Smooth muscle cell of the brain vasculature (primary cell): ENCODE measurements around the gene CTNNA1.

Experiments used
- DNase-seq: peaks from one replicate; pipeline ENCODE4 v3.0.0-alpha.2; 2012; ENCODE audit warnings: low read depth, low spot score

Gene CTNNA1

DNA sequence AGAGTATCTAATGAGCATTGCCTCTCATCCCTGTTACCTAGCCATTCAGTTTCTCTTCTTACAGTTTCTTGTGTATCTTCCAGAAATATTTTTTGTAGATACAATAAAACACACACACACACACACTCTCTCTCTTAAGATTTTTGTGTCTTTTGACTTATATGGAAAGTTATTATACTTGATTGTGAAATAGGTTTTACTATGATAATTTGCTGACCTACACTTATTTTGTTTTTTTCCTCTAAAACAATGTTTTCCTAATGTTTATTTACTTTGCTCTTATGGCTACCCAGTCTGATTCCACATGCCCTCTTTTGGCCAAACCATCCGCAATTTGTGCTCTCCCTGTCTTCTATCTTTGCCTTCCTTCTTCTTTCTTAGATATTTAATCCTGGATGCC is 96.7 kb downstream of the CTNNA1 start:
- DNase-seq: no peak

DNA sequence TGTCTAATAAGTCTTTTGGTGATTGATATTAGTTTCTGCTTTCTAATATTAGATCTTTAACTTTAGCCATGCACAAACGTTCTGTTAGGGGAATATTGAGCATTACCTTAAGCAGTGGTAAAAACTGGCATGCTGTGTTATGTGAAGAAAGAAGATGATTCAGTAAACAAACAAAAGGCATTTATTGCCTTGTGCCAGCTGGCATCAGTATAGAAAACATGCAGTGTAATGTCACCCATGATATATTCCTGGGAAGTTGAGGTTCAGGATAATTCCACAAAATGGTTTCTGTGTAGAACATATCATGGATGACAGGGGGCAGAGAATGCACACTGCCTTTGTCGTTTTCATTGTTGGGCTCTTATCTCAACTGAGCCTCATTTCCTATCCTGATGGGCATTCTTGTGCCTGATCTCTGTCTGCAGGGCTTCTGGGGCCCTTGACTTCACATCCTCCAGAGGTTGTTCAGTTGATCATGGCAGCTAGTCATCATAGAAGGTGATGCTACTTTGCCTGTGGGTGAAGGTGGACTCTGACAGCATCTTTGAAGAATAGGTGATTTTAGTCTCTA is 97.7 kb downstream of the CTNNA1 start:
- no peak for DNase-seq

DNA sequence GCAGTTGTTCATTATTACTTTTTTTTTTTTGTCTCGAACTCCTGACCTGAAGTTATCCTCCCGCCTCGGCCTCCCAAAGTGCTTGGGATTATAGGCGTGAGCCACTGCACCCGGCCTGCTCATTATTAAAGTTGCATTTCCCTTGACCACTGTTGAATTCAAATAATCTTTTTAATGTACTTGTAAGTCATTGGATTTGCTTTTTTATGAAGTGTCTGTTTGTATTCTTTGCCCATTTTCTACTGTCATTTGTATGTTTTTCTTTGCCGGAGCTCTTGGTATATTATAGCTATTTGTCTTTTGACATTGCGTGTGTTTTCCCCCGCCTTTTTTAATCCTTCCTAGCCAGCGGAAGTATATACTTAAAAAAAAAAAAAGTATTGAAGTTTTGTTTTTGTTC is 99.9 kb downstream of the CTNNA1 start:
- no peak for DNase-seq

DNA sequence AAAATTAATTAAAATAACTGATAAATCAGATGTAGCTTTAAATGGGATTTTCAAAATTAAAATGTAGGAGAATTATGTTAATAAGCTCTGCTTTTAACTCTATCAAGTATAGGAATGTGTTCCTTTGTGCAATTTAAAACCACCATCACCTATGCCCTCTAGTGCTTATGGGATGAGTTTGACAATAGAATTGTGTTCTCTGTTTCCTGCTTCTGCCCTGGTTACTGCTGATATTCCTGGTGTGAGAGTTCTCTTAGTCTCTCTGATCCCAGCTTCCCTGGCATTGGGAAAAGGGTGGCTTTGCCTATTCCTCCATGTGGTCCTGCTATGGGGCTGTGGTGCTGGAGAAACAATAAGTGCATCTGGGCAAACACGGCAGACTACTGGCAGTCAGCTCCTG is 113.8 kb downstream of the CTNNA1 start:
- DNase-seq: no peak

DNA sequence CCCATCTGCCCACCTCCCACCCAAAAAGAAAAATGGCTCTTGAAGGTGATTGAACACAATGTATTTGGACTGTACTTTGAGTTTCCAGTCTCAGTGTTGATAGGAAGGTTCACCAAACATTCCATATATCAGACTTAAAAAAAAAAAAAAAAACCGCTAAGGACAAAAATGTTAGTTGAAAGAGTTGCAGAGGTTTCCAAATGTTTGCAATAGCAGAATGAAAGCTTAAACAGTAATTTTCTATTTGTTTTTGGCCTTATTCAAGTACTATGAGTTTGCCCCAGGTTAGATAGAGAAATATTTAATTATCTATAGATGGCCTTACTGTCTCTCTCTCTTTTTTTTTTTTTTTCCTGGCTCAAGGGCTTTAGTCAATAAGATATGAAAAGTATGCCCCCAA is 115.8 kb downstream of the CTNNA1 start:
- no peak for DNase-seq

DNA sequence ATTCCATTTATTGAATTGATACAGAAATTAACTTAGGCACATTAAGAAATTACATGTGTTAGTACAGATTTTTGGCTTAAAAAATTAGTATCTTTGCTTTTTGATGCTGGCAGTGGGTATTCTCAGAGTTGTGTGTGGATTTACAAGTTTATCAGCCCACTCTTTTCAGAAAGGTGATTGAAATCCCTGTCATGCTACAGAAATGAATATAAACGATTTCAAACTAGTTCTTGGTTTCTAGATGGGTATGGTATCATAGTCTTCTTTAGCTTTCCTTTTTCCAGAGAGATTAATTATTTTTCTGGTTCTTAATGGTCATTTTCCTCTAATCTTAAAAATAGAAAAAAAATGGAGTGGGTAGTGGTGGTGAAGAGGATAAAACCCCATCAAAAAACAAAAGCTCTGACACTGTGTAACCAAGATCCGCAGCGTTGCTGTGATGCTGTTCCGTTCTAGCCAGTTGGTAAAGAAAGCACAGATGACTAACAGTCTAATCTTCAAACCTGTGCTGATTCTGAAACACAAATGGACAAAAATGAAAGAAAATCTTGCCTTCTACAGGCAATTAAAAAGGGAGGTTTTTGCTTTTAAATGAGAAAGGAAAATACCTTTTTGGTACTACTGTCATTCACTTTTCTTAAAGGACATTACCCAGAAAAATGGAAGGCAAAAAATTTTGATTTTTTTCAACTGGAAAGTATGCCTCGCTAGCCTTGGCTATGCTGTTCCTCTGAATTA is 116.7 kb downstream of the CTNNA1 start:
- no peak for DNase-seq

DNA sequence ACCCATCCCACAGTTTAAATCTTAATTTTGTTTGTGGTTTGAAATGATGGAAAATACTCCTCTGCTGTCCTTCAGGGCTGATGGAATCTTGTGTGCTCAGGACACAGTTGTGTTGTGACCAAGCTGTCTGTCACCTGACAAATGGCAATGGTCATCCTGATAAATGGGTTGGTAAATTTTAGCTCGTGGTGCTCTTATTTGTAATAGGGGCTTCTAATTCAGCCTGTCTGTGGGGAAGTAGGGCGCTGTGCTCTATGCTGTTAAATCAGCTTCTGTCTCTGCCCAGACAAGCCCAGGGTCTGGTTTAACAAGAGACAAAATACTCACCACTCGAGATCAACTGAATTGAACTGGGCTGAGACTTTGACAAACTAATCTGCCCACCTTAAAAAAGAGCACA is 117.4 kb downstream of the CTNNA1 start:
- DNase-seq: no peak

DNA sequence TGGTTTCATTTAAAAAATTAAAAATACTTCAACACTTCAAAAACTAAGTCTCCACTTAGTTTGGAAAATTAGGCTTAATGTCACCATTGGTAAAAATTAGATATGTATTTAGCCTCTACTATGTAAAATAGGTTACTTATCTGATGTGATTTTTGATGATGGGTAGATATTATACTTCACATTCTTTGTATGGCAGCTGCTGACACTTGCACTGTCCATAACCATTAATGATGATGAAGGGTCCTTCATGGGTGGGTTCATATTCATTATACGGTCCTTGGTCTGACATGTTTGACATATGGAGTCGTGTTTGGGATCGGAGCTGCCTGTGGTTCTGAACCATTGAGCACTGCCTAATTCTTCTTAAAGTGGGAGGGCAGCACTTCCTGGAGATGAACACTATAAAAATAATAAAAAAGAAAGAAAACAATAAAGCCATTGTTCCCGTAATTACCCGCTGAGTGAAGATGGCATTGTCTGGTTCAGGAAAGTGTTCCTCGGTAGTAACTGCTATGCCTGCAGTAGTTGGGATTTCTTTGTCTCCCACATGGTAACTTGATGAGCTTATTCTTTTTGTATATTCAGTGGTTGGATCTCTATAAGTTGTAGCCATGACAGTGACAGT is 119.7 kb downstream of the CTNNA1 start:
- DNase-seq: no peak

DNA sequence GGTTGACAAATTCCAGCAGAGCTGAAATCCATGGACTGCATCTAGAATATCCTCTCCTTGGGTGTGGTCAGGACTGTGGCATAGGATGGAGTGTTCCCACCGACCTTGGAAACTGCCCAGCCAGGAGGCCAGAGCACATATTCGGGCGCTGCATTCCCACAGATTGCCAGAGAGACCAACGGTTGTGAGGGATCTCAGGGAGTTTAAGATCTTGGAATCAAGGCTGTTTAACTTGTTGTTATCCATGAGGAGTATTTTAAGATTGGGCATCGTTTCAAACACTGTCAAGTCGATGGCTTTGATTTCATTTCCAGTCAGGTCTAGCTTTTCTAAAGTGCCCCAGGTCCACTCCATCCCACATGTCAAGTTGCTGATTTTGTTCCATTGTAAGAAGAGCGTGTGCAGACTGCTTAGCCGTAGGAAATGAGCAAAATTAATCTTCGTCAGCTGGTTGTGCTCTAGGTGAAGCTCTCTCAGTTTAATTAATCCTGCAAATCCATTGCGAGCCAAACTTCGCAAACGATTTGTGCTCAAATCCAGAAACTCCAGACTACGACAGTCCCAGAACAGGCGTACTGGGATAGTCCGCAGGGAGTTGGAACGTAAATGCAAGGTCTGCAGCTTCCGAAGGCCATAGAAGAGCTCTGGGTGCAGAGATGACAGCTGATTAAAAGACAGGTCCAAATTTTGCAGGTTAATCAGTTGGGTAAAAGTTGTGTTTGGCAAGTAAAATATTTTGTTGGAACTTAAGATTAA is 120.4 kb downstream of the CTNNA1 start:
- DNase-seq: no peak

DNA sequence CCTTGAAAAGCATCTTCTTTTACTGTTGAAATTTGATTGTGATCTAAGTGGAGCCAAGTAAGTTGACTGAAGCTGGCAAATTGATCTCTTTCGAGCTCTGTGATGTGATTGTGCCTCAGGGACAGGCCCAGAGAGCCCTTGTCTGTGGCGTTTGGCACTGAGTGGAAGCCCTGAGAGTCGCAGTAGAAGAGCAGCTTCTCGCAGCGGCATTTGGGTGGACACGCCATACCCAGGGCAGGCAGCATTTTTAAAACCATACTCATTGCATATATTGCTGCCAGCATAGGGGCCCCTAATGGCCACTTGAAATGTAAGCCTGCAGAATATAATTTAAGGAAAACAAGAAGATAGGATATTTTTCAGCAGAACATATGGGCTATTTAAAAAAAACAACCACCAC is 121.0 kb downstream of the CTNNA1 start:
- no peak for DNase-seq

DNA sequence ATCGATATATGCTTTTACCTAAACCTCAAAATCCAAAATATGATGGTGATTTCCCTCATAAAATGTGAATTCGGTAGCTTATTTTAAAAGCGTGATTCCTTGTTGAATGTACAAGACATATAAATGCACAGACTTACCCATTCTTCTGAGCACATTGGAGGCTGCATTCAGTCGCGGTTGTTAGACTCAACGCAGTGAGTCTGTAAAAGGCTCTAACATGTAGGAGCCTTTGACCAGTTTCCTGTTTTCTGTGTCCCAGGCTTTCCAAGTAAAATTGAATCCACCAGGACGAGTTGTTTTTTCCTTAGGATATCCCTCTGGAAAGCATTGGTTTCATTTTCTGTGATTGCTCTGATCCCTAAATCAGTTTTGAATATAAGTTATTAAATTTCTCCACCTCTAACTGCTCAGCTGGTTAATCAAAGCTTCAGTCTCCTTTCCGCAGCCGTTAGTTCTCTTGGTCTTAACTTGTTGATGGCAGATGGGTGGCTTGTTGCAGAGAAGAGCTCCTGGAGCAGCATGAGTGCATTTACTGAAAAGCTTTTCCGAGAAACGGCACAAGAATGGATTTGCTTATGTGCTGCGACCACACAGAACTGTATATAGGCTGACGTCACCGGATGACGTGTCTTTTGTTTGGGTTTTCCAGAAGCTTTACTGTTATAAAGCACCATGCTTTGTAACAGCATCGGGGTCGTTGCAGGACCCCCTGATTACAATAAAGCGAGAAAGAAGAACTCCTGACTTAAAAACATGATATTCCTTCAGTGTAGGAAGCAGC is 121.7 kb downstream of the CTNNA1 start, which contains the start of gene LRRTM2:
TSS of gene LRRTM2 (minus strand) at position 565 of the 781 bp plus-strand sequence. CDS start at position 141, 424 bp downstream.
- DNase-seq: peak; percentile 26

DNA sequence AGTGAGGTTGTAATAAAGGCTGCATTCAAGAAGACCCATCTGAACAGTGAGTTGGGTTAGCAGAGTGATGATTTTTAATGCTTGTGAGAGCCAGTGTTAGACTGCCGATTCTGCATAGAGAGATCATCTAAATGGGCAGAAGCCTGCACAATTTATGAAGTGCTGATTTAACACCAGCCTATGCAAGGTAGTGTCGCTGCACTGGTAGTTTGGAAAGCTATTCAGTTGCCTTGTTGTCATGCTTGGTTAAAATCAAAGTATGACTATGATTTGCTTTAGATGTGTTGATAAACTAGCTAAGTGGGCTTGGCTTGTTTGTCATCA is 122.3 kb downstream of the CTNNA1 start:
- no peak for DNase-seq

DNA sequence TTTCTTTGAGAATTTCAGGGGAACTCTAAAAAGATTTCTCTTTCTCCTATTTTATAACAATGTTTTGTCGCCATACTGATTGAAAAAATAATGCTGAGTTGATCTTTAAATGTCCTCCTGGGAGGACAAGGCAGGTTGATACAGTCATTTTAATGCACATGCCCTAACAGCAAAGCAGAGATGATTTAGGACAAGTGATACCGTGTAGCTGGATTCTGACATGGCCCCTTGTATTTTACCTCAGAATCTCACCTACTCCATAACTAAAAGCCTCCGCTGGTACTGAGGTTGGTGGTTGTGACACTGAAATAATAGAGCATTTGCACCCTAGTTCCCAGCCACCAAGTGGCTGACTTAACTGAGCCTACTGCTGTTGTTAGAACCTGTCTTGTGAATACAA is 122.7 kb downstream of the CTNNA1 start:
- no peak for DNase-seq

DNA sequence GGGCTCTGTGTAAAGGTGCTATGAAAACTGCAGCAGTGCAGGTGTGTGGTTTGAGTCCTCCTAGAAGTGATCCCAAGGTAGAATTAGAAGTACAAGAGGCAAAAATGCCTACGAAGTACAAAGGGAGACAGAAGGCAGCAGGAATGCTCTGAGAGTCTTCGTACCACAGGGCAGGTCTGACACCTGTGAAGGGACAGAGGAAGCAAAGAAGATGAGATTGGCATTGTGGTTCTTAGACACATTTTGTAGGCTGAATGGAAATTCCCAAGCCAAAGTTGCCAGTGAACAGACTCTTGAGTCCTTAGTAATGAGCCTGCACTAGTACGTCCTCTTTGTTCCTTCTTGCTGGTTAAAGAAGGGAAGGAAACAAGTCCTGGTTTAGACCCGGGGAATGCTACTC is 123.6 kb downstream of the CTNNA1 start:
- no peak for DNase-seq

DNA sequence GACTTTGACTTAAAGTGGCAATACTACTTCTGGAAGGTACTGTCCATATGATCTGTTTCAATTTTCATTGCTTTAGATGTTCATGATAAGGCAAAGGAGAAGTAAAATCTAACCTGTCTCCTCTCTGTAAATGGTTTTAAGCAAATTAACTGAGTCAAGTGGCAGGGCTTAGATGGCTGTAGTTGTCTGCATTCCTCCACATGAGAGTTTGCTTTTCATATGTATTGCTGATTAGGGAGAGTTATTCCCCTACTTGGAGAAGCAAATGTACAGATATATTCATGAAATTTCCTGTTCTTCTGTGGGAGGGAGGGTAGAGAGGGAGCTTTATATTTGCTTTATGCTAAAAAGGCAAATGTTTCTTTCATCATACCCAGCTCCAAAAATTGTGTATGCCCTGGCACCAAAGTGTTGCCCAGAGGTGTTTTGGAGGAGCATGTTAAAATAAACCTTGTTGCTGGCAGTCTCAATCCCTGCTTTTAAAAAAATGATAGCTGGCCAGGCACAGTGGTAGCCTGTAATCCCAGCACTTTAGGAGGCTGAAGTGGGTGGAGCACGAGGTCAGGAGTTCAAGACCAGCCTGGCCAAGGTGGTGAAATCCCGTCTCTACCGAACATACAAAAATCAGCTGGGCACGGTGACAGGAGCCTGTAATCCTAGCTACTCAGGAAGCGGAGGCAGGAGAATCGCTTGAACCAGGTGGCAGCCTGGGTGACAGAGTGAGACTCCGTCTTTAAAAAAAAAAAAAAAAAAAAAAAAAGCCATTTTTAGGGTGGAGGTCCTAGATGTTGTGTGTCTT is 125.4 kb downstream of the CTNNA1 start:
- DNase-seq: no peak

DNA sequence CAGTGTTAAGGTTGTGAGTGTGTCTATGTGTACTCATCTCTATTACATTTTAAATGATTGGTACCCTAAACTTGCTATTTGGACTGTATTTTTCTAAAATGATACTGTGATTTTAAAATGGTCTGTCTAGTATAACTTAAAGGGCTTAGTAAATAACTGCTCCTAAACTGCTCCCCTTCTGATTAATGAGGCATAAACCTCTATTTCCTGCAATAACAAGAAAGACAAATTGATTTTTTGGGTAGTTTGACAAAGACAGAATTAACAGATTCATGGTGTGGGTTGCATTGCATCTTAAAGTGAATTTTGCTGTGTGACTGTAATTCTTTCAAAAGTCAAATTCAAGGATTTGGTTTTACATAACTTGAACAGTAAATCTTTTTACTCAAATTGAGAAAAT is 130.0 kb downstream of the CTNNA1 start:
- DNase-seq: no peak

DNA sequence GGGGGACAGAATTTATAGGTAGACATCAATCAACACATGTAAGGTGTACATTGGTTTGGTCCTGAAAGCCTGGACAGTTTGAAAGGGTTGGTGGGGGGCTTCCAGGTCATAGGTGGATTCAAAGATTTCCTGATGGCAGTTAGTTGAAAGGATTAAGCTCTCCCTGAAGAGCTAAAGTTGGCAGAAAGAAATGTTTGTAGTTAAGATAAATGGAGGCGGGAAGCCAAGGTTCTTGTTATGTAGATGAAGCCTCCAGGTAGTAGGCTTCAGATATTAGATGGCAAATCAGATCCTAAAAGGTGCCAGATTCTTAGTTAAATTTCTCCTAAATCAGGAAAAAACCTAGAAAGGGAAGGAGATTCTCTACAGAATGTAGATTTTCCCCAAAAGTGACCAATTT is 130.9 kb downstream of the CTNNA1 start:
- DNase-seq: no peak

DNA sequence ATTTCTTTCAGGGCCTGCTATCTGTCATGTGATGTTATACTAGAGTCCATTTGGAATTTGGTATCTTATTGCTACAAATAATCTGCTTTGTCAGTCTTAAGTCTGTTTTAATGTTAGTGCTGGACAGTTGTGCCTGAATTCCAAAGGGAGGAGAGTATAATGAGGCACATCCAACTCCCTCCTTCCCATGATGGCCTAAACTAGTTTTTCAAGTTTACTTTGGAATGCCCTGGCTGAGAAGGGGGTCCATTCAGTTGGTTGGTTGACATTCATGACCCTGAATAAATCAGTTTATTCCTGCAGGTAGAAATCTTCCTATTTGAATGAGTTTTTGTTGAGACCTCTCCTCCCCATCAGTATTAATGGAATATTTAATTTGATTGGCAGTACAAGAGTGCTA is 131.3 kb downstream of the CTNNA1 start:
- DNase-seq: no peak

DNA sequence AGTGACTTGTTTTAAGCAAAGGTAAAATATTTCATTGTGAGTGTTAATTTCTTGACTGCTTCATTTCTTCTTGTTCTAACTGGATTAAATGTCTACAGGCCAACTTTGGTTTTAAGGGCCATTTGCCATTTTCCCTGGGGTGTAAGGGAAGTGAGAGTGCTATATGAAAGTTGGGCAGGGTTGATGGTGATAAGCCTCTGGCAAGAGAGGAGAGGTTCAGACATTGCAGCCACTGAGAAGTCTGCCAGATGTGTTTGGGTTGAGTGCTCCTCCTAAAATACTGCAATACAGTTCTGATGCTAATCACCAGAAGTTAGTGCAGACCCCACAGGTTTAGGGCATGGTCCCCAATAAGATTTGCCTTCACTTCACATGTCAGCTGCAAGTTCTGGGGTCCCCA is 136.8 kb downstream of the CTNNA1 start:
- DNase-seq: no peak

DNA sequence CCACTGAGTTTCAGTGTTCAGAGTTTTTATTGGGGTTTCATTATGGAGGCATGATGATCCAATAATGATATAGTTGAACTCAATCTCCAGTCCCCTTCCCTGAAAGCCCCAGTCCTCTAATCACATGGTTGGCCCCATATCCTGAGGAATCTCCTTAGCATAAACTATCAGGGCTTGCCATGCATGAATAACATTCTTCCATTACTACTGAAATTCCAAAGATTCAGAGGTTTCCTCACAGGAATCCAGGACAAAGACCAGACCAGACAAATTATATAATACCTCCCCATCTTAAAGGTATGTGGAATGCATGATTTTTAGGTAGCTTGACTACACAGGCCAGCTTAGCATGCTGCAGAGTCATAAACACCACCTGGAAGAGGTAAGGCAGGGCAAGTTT is 137.4 kb downstream of the CTNNA1 start:
- no peak for DNase-seq

DNA sequence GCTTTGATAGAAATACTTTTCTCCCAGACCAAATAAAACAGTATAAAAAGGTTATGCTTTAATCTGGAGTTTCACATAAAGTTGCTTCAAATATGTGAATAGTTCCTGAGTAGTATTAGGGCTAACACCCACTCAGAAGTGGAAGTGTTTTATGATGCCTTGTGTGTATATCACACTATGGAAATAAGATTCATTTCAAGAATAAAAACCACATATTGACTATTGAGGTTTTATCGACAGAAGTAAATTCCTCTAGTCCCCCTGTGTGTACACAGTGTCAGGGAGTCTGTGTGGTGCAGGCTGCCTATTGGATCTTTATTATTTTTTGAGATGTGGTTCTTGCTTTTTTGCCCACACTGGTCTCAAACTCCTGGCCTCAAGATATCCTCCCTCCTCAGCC is 142.7 kb downstream of the CTNNA1 start:
- no peak for DNase-seq
